K562 (cell line): Measurements from ENCODE around the gene EFHB. TPM values are rescaled to one million over a fixed set of nuclear protein-coding genes. Genes with fewer than 3 reads are reported as not detected.

Experiments
- ATAC-seq: fragments of 200-7000 bp; cut with Tn5 transposase; 3 replicates; pipeline ENCODE4 v1.9.1; 2020; ENCODE audit warnings: moderate library complexity
- BruUV-seq: library from RNA; stranded (reverse); fragments of 400-500 nt; replicated peaks from 2 replicates; lab custom pipeline; 2021; lab: Mats Ljungman, UMichigan
- CTCF ChIA-PET: fragments of 300-600 bp; formaldehyde crosslinking; extraction: SDS; loops from one replicate; lab custom pipeline; 2021; ENCODE audit warnings: low intra/inter-chr PET ratio; lab: Yijun Ruan, JAX
- POLR2A ChIA-PET: fragments of 300-600, 350-650 bp; sonication (Branson Sonifier 250); formaldehyde crosslinking; extraction: SDS; loops from one replicate; lab custom pipeline; 2021; ENCODE audit warnings: antibody characterized with exemption, inconsistent platforms; lab: Yijun Ruan, JAX
- DNase-seq, 4 experiments: peaks; one replicate each; pipeline versions ENCODE4 v3.0.0 to v3.0.0-alpha.2; 2011 to 2018; ENCODE audit warnings: low spot score in 3 of 4, mixed read lengths in 3 of 4; ENCODE audit errors: extremely low read depth in 1 of 4
- FAIRE-seq: peaks from 2 replicates; lab custom pipeline; 2011; peaks lifted over from hg19 to GRCh38; lab: Jason Lieb, UNC
- H2AFZ ChIP-seq: 2 replicates; pipeline ENCODE4 v1.6.0; 2011; ENCODE audit warnings: low read depth, low read length, control low read depth, inconsistent platforms
- H3K27ac ChIP-seq: fragments of 200-600 bp; 3 replicates; pipeline ENCODE4 v1.8.0; 2011; ENCODE audit warnings: low read depth, mild to moderate bottlenecking, control low read depth, inconsistent platforms, low read length, moderate library complexity, mixed read lengths; ENCODE audit errors: extremely low read depth
- H3K27me3 ChIP-seq, 2 experiments: fragments of 300-600 bp in 1 of 2; 2 replicates in 1 of 2; 3 replicates in 1 of 2; pipeline versions ENCODE4 v1.6.0 to v1.8.0; 2011; ENCODE audit warnings: inconsistent platforms in 2 of 2, low read length in 2 of 2, mild to moderate bottlenecking in 1 of 2, mixed read lengths in 1 of 2, moderate library complexity in 1 of 2; ENCODE audit not compliant: control insufficient read depth in 2 of 2, insufficient read depth in 2 of 2
- H3K36me3 ChIP-seq: fragments of 300-600 bp; 3 replicates; pipeline ENCODE4 v1.8.0; 2011; ENCODE audit warnings: mild to moderate bottlenecking, low read length, inconsistent platforms; ENCODE audit not compliant: control insufficient read depth, insufficient read depth
- H3K4me1 ChIP-seq, 2 experiments: fragments of 200-600 bp in 1 of 2; replicated peaks in 1 of 2; 2 replicates in 1 of 2; 3 replicates in 1 of 2; pipeline versions ENCODE4 v1.5.1 to v1.8.0; 2011; ENCODE audit warnings: inconsistent platforms in 2 of 2, low read length in 2 of 2, mild to moderate bottlenecking in 1 of 2, mixed read lengths in 1 of 2, moderate library complexity in 1 of 2; ENCODE audit not compliant: control insufficient read depth in 2 of 2, insufficient read depth in 2 of 2
- H3K4me2 ChIP-seq: 2 replicates; pipeline ENCODE4 v1.6.1; 2011; ENCODE audit warnings: low read length, control low read depth, inconsistent platforms, mixed read lengths; ENCODE audit not compliant: insufficient read depth
- H3K4me3 ChIP-seq: fragments of 200-600 bp; sonication (generic), shearing (Covaris generic); 2 replicates; pipeline ENCODE4 v1.5.1; 2016; ENCODE audit warnings: control low read depth, inconsistent platforms
- H3K79me2 ChIP-seq: fragments of 200-600 bp; 3 replicates; pipeline ENCODE4 v1.8.0; 2011; ENCODE audit warnings: low read length, inconsistent platforms; ENCODE audit not compliant: control insufficient read depth, insufficient read depth
- H3K9ac ChIP-seq, 2 experiments: 2 replicates each; pipeline versions ENCODE4 v1.6.0 to v1.6.1; 2011; ENCODE audit warnings: low read depth in 2 of 2, low read length in 2 of 2, control low read depth in 1 of 2, inconsistent platforms in 1 of 2, mild to moderate bottlenecking in 1 of 2, mixed read lengths in 1 of 2; ENCODE audit not compliant: insufficient read depth in 1 of 2
- H3K9me1 ChIP-seq: one replicate; pipeline ENCODE4 v1.6.0; 2011; ENCODE audit warnings: inconsistent platforms, mild to moderate bottlenecking, low read length, moderate library complexity; ENCODE audit not compliant: control insufficient read depth, insufficient read depth
- H3K9me3 ChIP-seq: replicated peaks from 2 replicates; pipeline ENCODE4 v1.5.1; 2011; ENCODE audit warnings: low read depth, low read length, inconsistent platforms; ENCODE audit not compliant: control insufficient read depth, insufficient read depth
- H4K20me1 ChIP-seq: replicated peaks from 2 replicates; pipeline ENCODE4 v1.6.1; 2011; ENCODE audit warnings: low read length, inconsistent platforms, mixed read lengths; ENCODE audit not compliant: control insufficient read depth, insufficient read depth
- KDM5B ChIP-seq: fragments of 200-600 bp; sonication (generic); IDR thresholded peaks from 2 replicates; pipeline ENCODE4 v1.6.1; 2012; ENCODE audit warnings: low read depth, mild to moderate bottlenecking, moderate library complexity, low read length, control low read depth, inconsistent platforms; ENCODE audit not compliant: insufficient replicate concordance
- LCOR ChIP-seq: sonication (generic); formaldehyde crosslinking; IDR thresholded peaks from 2 replicates; pipeline ENCODE4 v1.8.0; 2022; ENCODE audit warnings: mild to moderate bottlenecking, missing genetic modification reagents
- MNT ChIP-seq, 2 experiments: fragments of 450-650 bp; conservative IDR thresholded peaks; 2 replicates each; pipeline ENCODE4 v1.6.1; 2017; ENCODE audit warnings: mild to moderate bottlenecking in 2 of 2, moderate library complexity in 2 of 2
- NCOA2 ChIP-seq, 2 experiments: fragments of 450-650 bp; IDR thresholded peaks; 2 replicates each; pipeline ENCODE4 v1.6.1; 2018; ENCODE audit warnings: mild to moderate bottlenecking in 2 of 2, moderate library complexity in 1 of 2; ENCODE audit not compliant: partially characterized antibody in 2 of 2
- PRPF4 ChIP-seq: fragments of 200-400 bp; formaldehyde crosslinking; IDR thresholded peaks from one replicate; pipeline ENCODE4 v1.6.1; 2017; ENCODE audit warnings: low read length, low read depth, mild to moderate bottlenecking; ENCODE audit not compliant: insufficient read depth, poor library complexity, severe bottlenecking
- RBM25 ChIP-seq: fragments of 200-400 bp; formaldehyde crosslinking; IDR thresholded peaks from 2 replicates; pipeline ENCODE4 v1.6.1; 2018; ENCODE audit warnings: low read length, low read depth, moderate library complexity; ENCODE audit not compliant: severe bottlenecking
- TGIF2 ChIP-seq: sonication (generic); formaldehyde crosslinking; IDR thresholded peaks from 2 replicates; pipeline ENCODE4 v1.8.1; 2022; ENCODE audit warnings: mild to moderate bottlenecking, missing genetic modification reagents, moderate library complexity
- USF1 ChIP-seq: sonication (generic); formaldehyde crosslinking; IDR thresholded peaks from 2 replicates; pipeline ENCODE4 v1.9.0; 2022; ENCODE audit warnings: mild to moderate bottlenecking, missing genetic modification reagents
- ZNF274 ChIP-seq: IDR thresholded peaks from 2 replicates; pipeline ENCODE4 v1.6.1; 2011; ENCODE audit warnings: low read depth, mild to moderate bottlenecking, low read length, moderate library complexity, borderline replicate concordance
- ZNF639 ChIP-seq, 2 experiments: fragments of 200-800 bp in 1 of 2; sonication (Bioruptor generic) in 1 of 2; sonication (generic) in 1 of 2; formaldehyde crosslinking in 1 of 2; IDR thresholded peaks in 1 of 2; conservative IDR thresholded peaks in 1 of 2; 2 replicates each; pipeline versions ENCODE4 v1.5.0 to v1.6.1; 2016 to 2020; ENCODE audit warnings: missing compliant biosample characterization in 1 of 2, missing genetic modification characterization in 1 of 2, missing genetic modification reagents in 1 of 2
- ZNF695 ChIP-seq: fragments of 450-650 bp; formaldehyde crosslinking; IDR thresholded peaks from 2 replicates; pipeline ENCODE4 v1.4.0; 2020; ENCODE audit warnings: mild to moderate bottlenecking, moderate library complexity
- WGBS: fragments of 100-300 bp; shearing (Covaris generic); methylation state at CpG from one replicate; pipeline ENCODE4 v1.1.6; 2016; ENCODE audit warnings: low coverage, mixed read lengths; ENCODE audit not compliant: insufficient coverage; ENCODE audit errors: missing lambda C conversion rate; 5-methylcytosine and 5-hydroxymethylcytosine counted together
- in situ Hi-C: fragments of 300-500 bp; cut with MboI; formaldehyde crosslinking; loops from 4 replicates; pipeline ENCODE4 v1.15.0; 2018; ENCODE audit warnings: inconsistent platforms, mixed read lengths
- intact Hi-C: fragments of 100-400 bp; cut with micrococcal nuclease; formaldehyde crosslinking; loops from 2 replicates; pipeline ENCODE4 v1.14.2; 2022
- polyA plus RNA-seq, 8 experiments: library from polyadenylated mRNA; depleted of rRNA in 4 of 8; stranded (reverse) in 5 of 8; unstranded in 3 of 8; fragments of >200 nt; fragmentation: Nextera tagmentation in 2 of 8; fragmentation: Illumina TruSeq in 1 of 8; extraction: Ambion mirVana in 2 of 8; extraction: Trizol in 1 of 8; gene quantifications; 2 replicates each; pipeline versions ENCODE4 v1.2.1 to v1.2.3, GENCODE V29; 2011 to 2014; ENCODE audit warnings: inconsistent platforms in 1 of 8, missing spikeins in 1 of 8
- total RNA-seq, 7 experiments: library from RNA; depleted of rRNA in 6 of 7; stranded (reverse); fragments of >200 nt in 6 of 7; fragmentation: Illumina TruSeq in 2 of 7; extraction: Trizol in 2 of 7; gene quantifications; 2 replicates each; pipeline versions ENCODE4 v1.2.1 to v1.2.3, GENCODE V29; 2011 to 2021; ENCODE audit warnings: low replicate concordance in 1 of 7
- TF ChIP-seq, protein P1 (sequence below): fragments of 450-650 bp; IDR thresholded peaks from 2 replicates; pipeline ENCODE4 v1.6.1; 2017; ENCODE audit warnings: mild to moderate bottlenecking, moderate library complexity

Gene EFHB
- total and polyA plus RNA-seq, 9 of the 15 experiments (the other 6 are each of a cell fraction or from before 2014, with no cell fraction given): 1.5 to 4.0 (median 1.8) TPM

DNA sequence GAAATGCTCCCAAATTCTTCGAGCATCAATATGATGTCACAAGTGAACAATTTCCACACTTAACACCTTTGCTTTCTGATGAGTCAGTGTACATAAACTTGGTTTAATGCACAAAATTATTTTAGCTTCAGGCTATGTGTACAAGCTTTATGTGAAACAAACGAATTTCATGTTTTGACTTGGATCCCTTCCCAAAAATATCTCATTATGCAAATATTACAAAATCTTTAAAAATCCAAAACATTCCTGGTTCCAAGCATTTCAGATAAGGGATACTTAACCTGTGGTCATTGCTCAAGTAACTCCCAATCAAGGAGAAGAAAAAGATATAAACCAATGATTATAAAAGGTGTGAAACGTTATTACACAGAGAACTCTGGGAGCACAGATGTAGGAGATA is 38.0 kb upstream of the EFHB start:
- in situ Hi-C loops (no loop called here), intact Hi-C loops (no loop called here)
- Histone ChIP-seq H4K20me1 (no peaks in the 10 kb centered on the region), H3K4me2 (no peak overlapping the region), H3K79me2 (peaks cover 66% of the 10 kb centered on the region), H3K4me3 (no peak overlapping the region), H3K27ac (no peak overlapping the region), H3K36me3 (peaks cover 49% of the 10 kb centered on the region), H3K9me3 (no peaks in the 10 kb centered on the region), H3K9me1 (no peaks in the 10 kb centered on the region), H3K9ac (no peak overlapping the region), H3K27me3 (no peaks in the 10 kb centered on the region), H2AFZ (no peak overlapping the region), H3K4me1 (peaks cover 3 to 8% of the 10 kb centered on the region in 2 experiments; a peak in 4 of 5 replicates)
- POLR2A ChIA-PET: interaction anchor here (0.8 to 1.1 kb wide), 2 partner anchors 10 to 185 kb away, joined by 3 to 5 read pairs; no protein-coding TSS in a partner anchor
- BruUV-seq: no TSS peak
- WGBS: 71% methylated on average over 3 of the region's 3 CpGs
- CTCF ChIA-PET: interaction anchor here (0.6 kb wide), 1 partner anchor 43 kb away, joined by 3 read pairs; no protein-coding TSS in a partner anchor
- no peak for DNase-seq
- ATAC-seq: no peak
- no peak for FAIRE-seq
- TF ChIP-seq ZNF274: no peak
- TF ChIP-seq NCOA2 (IDR thresholded peaks at IDR 0.05; ENCODE audit: partially characterized antibody in 2 of 2): no peak
- TF ChIP-seq KDM5B: no peak
- TF ChIP-seq, protein P1, sequence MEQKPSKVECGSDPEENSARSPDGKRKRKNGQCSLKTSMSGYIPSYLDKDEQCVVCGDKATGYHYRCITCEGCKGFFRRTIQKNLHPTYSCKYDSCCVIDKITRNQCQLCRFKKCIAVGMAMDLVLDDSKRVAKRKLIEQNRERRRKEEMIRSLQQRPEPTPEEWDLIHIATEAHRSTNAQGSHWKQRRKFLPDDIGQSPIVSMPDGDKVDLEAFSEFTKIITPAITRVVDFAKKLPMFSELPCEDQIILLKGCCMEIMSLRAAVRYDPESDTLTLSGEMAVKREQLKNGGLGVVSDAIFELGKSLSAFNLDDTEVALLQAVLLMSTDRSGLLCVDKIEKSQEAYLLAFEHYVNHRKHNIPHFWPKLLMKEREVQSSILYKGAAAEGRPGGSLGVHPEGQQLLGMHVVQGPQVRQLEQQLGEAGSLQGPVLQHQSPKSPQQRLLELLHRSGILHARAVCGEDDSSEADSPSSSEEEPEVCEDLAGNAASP: no peak
- no peak for TF ChIP-seq LCOR (CRISPR knock-in tag)
- no peak for TF ChIP-seq ZNF639 (CRISPR knock-in tag; conservative IDR thresholded peaks at IDR 0.05 in 1 of 2, IDR thresholded peaks at IDR 0.05 in 1 of 2)
- no peak for TF ChIP-seq ZNF695 (CRISPR knock-in tag)
- TF ChIP-seq TGIF2 (CRISPR knock-in tag): no peak
- TF ChIP-seq RBM25: no peak
- TF ChIP-seq MNT (conservative IDR thresholded peaks at IDR 0.05): no peak
- TF ChIP-seq PRPF4: no peak
- no peak for TF ChIP-seq USF1 (CRISPR knock-in tag)
